GM12892 (cell line): ENCODE results near the gene AUNIP.

Source experiments
- POLR2A ChIP-seq: IDR thresholded peaks from 2 replicates; pipeline ENCODE4 v1.6.1; 2011; ENCODE audit warnings: low read depth, low read length, control low read depth
- POLR2AphosphoS5 ChIP-seq: IDR thresholded peaks from 2 replicates; pipeline ENCODE4 v1.6.1; 2011; ENCODE audit warnings: low read depth, low read length, control low read depth
- TAF1 ChIP-seq: IDR thresholded peaks from 2 replicates; pipeline ENCODE4 v1.6.1; 2011; ENCODE audit warnings: low read depth, mild to moderate bottlenecking, control low read depth, low read length, borderline replicate concordance

DNA sequence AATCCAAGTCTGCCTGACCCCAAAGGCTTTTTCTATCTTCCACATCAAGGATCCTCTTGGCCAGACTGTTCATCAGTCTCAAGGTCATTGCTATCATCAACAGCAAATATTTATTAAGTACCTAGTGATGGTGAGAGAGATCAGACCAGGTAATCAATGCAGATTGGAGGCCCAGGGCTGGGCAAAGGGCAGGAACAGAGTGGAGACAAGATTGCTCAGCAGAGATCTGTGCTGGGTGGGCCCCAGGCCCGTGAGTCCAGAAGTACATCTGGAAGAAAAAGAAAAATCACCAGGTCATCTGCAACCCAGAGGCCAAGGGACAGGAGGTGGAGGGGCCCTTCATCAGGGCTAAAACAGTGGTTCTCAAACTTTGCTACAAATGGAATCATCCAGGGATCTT, 26.3 kb upstream of the AUNIP start:
- no peak for TF ChIP-seq POLR2A
- no peak for TF ChIP-seq POLR2AphosphoS5
- TF ChIP-seq TAF1, result no peak
